A549 treated with RU486 at 1 μM for 4 hours (cell line): ENCODE results near the gene KIRREL2. TPM values are rescaled to one million over a fixed set of nuclear protein-coding genes. Genes with fewer than 3 reads are reported as not detected.

Experiments used
- total RNA-seq: library from RNA; stranded (reverse); fragments of 200-300 nt; extraction: Qiagen RNA extraction; gene quantifications from 5 replicates; pipeline ENCODE4 v1.2.3, GENCODE V29; 2022; ENCODE audit warnings: low read depth

Gene KIRREL2
- 0.53 to 0.73 TPM (median 0.57 TPM) in 5 replicates for total RNA-seq

DNA sequence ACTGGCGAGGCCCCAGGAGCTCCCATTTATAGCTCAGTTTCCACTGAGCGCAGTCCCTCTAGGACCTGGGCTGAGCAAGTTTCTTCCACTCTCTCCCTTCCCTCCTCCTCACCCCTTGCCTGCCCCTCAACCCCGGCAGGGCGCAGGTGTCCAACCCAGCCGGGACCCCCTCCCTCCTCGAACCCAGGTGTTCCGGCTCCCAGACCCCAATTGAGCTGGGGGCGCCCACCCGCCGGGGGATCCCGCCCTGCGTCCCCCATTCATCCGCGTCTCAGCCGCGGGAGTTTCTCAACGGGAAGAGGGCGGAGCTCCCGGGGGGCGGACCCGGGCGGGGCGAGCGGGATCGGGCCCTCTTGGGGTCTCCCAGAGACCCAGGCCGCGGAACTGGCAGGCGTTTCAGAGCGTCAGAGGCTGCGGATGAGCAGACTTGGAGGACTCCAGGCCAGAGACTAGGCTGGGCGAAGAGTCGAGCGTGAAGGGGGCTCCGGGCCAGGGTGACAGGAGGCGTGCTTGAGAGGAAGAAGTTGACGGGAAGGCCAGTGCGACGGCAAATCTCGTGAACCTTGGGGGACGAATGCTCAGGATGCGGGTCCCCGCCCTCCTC is at the start of gene KIRREL2:
Gene KIRREL2, plus strand, starts transcription at position 366 of the 604 bp plus-strand sequence. Its CDS starts 209 bp downstream, at position 575.

DNA sequence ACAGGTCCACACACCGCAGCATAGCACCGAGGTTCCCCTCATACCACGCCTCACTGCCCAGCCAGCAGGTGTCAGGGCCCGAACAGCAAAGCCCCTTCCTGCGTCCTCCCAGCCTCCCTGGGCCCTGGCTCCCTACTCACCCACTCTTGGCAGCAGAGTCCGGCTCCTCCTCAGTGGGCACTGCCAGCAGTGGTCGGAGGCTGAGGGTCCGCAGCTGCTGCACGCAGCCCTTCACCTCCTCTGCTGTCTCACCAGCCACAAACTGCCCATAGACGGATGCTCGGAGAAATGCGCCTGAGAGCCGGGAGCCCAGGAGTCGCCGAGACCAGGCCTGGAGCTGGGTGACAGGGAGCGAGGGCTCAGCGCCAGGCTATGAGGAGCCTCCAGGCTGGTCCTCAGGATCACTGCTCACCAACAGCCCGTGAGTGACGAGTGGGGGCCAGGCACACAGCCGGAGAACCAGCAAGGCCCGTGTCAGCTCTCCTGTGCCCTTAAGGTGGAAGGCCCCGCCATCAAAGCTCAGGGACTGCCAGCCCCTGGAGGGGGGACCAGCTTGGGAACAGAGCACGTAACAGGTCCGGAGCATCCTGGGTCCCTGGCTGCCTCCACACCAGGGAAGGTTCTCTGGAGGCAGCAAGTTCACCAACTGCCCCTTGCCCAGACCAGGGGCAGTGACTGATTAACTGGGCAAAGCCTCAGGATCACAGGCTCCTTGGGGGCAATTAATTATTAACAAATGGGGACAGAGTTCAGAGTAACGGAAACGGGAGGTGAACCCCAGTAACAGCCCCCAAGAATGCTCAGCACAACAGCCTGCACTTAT is 44.3 kb upstream of the KIRREL2 start, which contains the start of gene PRODH2:
Gene PRODH2, minus strand, starts transcription at position 626 of the 823 bp plus-strand sequence. Its CDS starts 40 bp downstream, at position 586.

DNA sequence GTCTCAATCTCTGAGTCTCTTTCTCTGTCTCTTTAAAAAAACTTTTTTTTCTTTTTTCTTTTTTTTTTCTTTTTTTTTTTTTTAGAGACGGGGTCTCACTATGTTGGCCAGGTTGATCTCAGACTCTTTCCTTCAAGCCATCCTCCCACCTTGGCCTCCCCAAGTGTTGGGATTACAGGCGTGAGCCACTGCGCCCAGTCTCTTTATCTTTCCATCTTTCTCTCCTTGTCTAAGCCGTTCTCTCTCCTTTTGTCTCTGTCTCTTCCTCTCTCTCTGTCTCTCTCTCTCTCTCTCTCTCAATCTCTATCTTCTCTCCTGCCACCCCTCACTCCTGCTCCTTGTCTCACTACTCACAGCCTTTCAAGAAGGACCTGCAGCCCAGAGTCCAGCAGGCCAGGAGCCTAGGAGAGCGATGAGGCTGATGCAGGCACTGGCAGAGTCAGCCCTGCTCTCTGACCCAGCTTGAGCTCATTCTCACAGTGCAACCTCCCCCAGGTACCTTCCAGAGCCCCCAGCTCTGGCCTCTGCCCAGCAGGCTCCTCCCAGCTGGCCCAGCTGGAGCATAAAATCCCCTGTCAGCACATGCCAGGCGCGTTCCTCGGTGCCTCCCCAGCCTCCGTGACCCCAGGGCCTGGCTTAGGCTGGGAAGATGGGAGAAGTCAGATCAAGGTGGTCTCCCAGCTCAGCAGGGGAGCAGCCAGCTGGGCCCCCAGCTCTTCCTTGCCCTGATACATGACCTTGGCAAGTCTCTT is 4.5 kb upstream of the KIRREL2 start, which contains the start of gene NPHS1:
Gene NPHS1, minus strand, starts transcription at position 476 of the 752 bp plus-strand sequence. CDS start 667 bp downstream, outside the sequence.

DNA sequence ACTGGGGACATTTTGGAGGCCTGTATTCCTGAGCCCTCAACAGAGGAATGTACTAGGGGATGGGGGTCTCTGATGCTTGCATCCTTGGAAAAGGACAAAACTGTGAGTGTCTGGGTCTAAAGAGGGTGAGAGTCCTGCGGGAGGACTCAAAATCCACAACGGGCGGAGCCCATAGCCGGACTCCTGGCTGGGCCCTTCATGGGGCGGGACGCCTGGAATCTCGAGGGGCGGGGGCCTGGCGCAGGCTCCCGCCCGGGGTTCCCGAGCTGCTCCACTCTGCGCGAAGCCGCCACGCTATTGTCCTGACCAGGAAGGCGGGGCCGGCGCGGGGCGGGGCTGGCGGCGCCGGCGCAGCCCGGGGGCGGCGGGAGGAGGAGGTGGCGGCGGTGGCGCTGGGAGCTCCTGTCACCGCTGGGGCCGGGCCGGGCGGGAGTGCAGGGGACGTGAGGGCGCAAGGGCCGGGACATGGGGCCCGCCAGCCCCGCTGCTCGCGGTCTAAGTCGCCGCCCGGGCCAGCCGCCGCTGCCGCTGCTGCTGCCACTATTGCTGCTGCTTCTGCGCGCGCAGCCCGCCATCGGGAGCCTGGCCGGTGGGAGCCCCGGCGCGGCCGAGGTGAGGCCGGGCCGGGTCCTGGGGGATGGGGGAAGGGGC is 11.6 kb downstream of the KIRREL2 start, which contains the start of gene APLP1:
Gene APLP1, plus strand, starts transcription at position 403 of the 651 bp plus-strand sequence. Its CDS starts 63 bp downstream, at position 466.

DNA sequence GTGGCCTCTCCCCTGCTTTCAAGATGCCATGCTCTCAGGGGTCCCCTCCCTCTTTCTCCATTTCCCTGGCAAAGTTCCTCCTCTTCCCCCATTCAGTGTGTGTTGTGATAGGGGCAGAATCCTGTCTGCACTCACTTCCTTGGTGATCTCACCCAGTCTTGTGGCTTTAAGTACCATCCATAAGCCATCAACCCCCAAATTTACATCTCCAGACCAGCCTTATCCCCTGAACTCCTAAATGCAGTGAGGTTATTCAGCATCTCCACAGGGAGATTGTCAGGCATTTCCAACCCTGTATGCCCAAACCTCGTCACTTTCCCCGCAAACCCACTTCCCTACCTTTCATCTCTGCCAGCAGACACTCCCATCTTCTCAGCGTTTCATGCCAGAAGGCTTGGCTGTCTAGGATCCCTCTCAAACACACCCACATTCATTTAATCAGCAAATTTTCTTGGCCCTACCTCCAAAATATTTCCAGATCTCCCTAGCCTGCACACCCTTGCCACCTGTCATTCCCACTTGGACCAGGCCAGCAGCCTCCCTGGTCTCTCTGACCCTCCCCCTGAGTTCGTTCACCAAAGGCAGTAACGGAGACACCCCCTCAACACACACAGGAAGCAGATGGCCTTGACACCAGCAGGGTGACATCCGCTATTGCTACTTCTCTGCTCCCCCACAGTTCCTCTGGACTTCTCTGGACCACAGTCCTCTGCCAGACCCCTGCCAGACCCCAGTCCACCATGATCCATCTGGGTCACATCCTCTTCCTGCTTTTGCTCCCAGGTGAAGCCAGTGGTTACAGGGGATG is 45.3 kb downstream of the KIRREL2 start, which contains the start of gene HCST:
Gene HCST, plus strand, starts transcription at position 676 of the 808 bp plus-strand sequence. Its CDS starts 65 bp downstream, at position 741.

DNA sequence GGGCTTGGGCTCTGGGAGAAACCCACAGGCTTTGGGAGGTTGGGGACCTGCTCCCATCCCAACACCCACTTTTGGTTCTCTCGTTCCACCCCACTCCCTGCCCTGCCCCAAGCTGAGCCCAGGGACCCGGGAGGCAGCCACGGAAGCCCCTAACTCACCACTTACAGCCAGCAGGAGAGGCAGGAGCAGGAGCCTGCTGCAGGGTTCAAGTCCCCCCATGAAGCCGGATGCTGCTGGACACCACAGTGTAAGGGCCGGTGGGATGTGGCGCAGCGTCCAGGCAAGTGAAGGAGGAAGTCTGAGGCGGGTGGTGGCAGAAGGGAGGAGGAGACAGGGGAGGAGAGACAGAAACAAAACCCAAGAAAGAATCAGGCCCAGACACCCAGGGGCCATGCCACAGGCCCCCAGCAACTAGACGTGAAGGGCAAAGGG is 51.3 kb downstream of the KIRREL2 start, which contains the start of gene TYROBP:
Gene TYROBP, minus strand, starts transcription at position 286 of the 432 bp plus-strand sequence. Its CDS starts 67 bp downstream, at position 219.

Other genes starting within 250 kb of the KIRREL2 start
- 11.9 to 16.6 TPM (median 15.7 TPM) in 5 replicates for gene HAUS5, start 244.2 kb upstream of the KIRREL2 start, total RNA-seq
- gene RBM42, start 227.9 kb upstream of the KIRREL2 start, total RNA-seq, result 137 to 219 TPM (median 210 TPM) in 5 replicates
- 1.4 to 2.8 TPM (median 2.2 TPM) in 5 replicates for gene ETV2, start 215.2 kb upstream of the KIRREL2 start, total RNA-seq
- 1,299 to 1,635 TPM (median 1,348 TPM) in 5 replicates for gene COX6B1, start 208.6 kb upstream of the KIRREL2 start, total RNA-seq
- gene UPK1A, start 190.4 kb upstream of the KIRREL2 start, total RNA-seq, result 0.67 to 0.99 TPM (median 0.85 TPM) in 5 replicates
- gene ZBTB32, start 152.4 kb upstream of the KIRREL2 start, total RNA-seq, result not detected in 5 replicates
- gene KMT2B, start 138.9 kb upstream of the KIRREL2 start, total RNA-seq, result 49.8 to 65.3 TPM (median 57.7 TPM) in 5 replicates
- 10.7 to 12.8 TPM (median 11.2 TPM) in 5 replicates for gene IGFLR1, start 114.5 kb upstream of the KIRREL2 start, total RNA-seq
- 24.3 to 27.8 TPM (median 26.3 TPM) in 5 replicates for gene U2AF1L4, start 111.5 kb upstream of the KIRREL2 start, total RNA-seq
- gene PSENEN, start 111.3 kb upstream of the KIRREL2 start, total RNA-seq, result 261 to 334 TPM (median 293 TPM) in 5 replicates
- gene LIN37, start 108.3 kb upstream of the KIRREL2 start, total RNA-seq, result 20.4 to 23.4 TPM (median 22.5 TPM) in 5 replicates
- gene HSPB6, start 99.9 kb upstream of the KIRREL2 start, total RNA-seq, result 0.10 to 0.30 TPM (median 0.24 TPM) in 5 replicates
- 25.6 to 28.1 TPM (median 27.1 TPM) in 5 replicates for gene PROSER3, start 98.7 kb upstream of the KIRREL2 start, total RNA-seq
- gene ARHGAP33, start 81.3 kb upstream of the KIRREL2 start, total RNA-seq, result 2.7 to 7.3 TPM (median 5.7 TPM) in 5 replicates
- 0.18 to 0.61 TPM (median 0.44 TPM) in 5 replicates for gene PRODH2, start 44.1 kb upstream of the KIRREL2 start, total RNA-seq
- 0.13 to 0.65 TPM (median 0.36 TPM) in 5 replicates for gene NPHS1, start 4.4 kb upstream of the KIRREL2 start, total RNA-seq
- 69.5 to 103 TPM (median 99.5 TPM) in 5 replicates for gene APLP1, start 11.7 kb downstream of the KIRREL2 start, total RNA-seq
- 6.6 to 8.7 TPM (median 7.9 TPM) in 5 replicates for gene NFKBID, start 43.6 kb downstream of the KIRREL2 start, total RNA-seq
- gene HCST, start 45.6 kb downstream of the KIRREL2 start, total RNA-seq, result 0.18 to 0.64 TPM (median 0.27 TPM) in 3 of 5 replicates, not detected in the others
- gene TYROBP, start 51.4 kb downstream of the KIRREL2 start, total RNA-seq, result not detected in 5 replicates
- gene LRFN3, start 79.5 kb downstream of the KIRREL2 start, total RNA-seq, result 15.3 to 21.9 TPM (median 19.7 TPM) in 5 replicates
- 32.5 to 53.6 TPM (median 52.3 TPM) in 5 replicates for gene SDHAF1, start 138.3 kb downstream of the KIRREL2 start, total RNA-seq
- gene SYNE4, start 151.9 kb downstream of the KIRREL2 start, total RNA-seq, result 0.13 to 0.72 TPM (median 0.28 TPM) in 5 replicates
- 25.3 to 29.7 TPM (median 26.5 TPM) in 5 replicates for gene ALKBH6, start 157.3 kb downstream of the KIRREL2 start, total RNA-seq
- gene CLIP3, start 176.0 kb downstream of the KIRREL2 start, total RNA-seq, result 0.40 to 1.4 TPM (median 0.76 TPM) in 5 replicates
- 4.5 to 6.9 TPM (median 5.2 TPM) in 5 replicates for gene THAP8, start 197.4 kb downstream of the KIRREL2 start, total RNA-seq
- 20.4 to 29.8 TPM (median 26.5 TPM) in 5 replicates for gene WDR62, start 198.0 kb downstream of the KIRREL2 start, total RNA-seq